Heart right ventricle (tissue), 16 donors: Measurements from ENCODE around the gene RAPGEF5. TPM values are rescaled to one million over a fixed set of nuclear protein-coding genes. Genes with fewer than 3 reads are reported as not detected.

Experiments
- ATAC-seq, 8 donors: fragments of 200-7000 bp; cut with Tn5 transposase; one replicate each; pipeline ENCODE4 v1.9.1; 2020; ENCODE audit warnings: mild to moderate bottlenecking in 8 of 8, moderate library complexity in 8 of 8, moderate number of reproducible peaks in 1 of 8
- DNase-seq, 2 donors: peaks; one replicate each; pipeline ENCODE4 v3.0.0-alpha.2; 2020
- H3K27ac ChIP-seq, 10 donors: fragments of 200-600 bp; sonication (generic) in 2 of 10; one replicate each; pipeline versions ENCODE4 v1.5.0 to v1.8.0; 2020 to 2022; ENCODE audit warnings: mild to moderate bottlenecking in 3 of 10
- H3K27me3 ChIP-seq, 7 donors: fragments of 200-600 bp; one replicate each; pipeline ENCODE4 v1.8.0; 2021 to 2022; ENCODE audit warnings: mild to moderate bottlenecking in 2 of 7
- H3K36me3 ChIP-seq, 9 donors: fragments of 200-600 bp; sonication (generic) in 1 of 9; one replicate each; pipeline versions ENCODE4 v1.5.0 to v1.8.0; 2020 to 2022; ENCODE audit warnings: mild to moderate bottlenecking in 2 of 9
- H3K4me1 ChIP-seq, 9 donors: fragments of 200-600 bp; sonication (generic) in 1 of 9; one replicate each; pipeline versions ENCODE4 v1.5.0 to v1.8.0; 2020 to 2022; ENCODE audit warnings: mild to moderate bottlenecking in 4 of 9
- H3K4me3 ChIP-seq, 10 donors: fragments of 200-600 bp; sonication (generic) in 2 of 10; one replicate each; pipeline versions ENCODE4 v1.5.0 to v1.8.0; 2020 to 2022; ENCODE audit warnings: mild to moderate bottlenecking in 7 of 10, moderate library complexity in 2 of 10
- H3K9me3 ChIP-seq, 11 donors: fragments of 200-600 bp in 10 of 11; sonication (generic) in 2 of 11; one replicate each; pipeline versions ENCODE4 v1.5.0 to v1.8.0; 2013 to 2022; ENCODE audit warnings: mild to moderate bottlenecking in 2 of 11, control low read depth in 1 of 11, moderate library complexity in 1 of 11
- CTCF ChIP-seq, 9 donors: fragments of 200-600 bp; sonication (generic) in 2 of 9; IDR thresholded peaks; one replicate each; pipeline versions ENCODE4 v1.5.0 to v1.8.0; 2021 to 2022; ENCODE audit warnings: antibody characterized with exemption in 9 of 9, mild to moderate bottlenecking in 5 of 9, moderate library complexity in 1 of 9
- WGBS, 2 donors: extraction: QIAGEN DNeasy Blood & Tissue Kit; methylation state at CpG; one replicate each; pipeline ENCODE4 v1.1.7; 2013; ENCODE audit warnings: inconsistent platforms in 1 of 2; 5-methylcytosine and 5-hydroxymethylcytosine counted together
- intact Hi-C, 10 donors: fragments of 100-400 bp; cut with DNase I; formaldehyde crosslinking; loops; one replicate each; pipeline versions ENCODE4 v1.11.1 to v1.14.2; 2022
- polyA plus RNA-seq, 2 donors: library from polyadenylated mRNA; stranded (reverse); fragments of 200-250 nt; gene quantifications; one replicate each; pipeline ENCODE4 v1.2.3, GENCODE V29; 2013
- total RNA-seq, 10 donors: library from RNA; stranded (reverse); fragmentation: NEBNext Ultra II Directional in 3 of 10; extraction: Animal tissue kit (Norgen Biotek cat#: 25700) in 3 of 10; gene quantifications; one replicate each; pipeline versions ENCODE4 v1.2.1 to v1.2.4, GENCODE V29; 2021 to 2023
- donor health status: Arrhythmogenic right ventricular cardiomyopathy.
- donor health status: ischemic (EF 13 %, LVEDD 7.1; RV severe dilation, severe dysfunction).
- donor health status: healthy with polysubstance abuse.
- donor health status: DM: no; HTN: yes; CAD: no.
- donor health status: DM: no; HTN: no; CAD: no.
- donor health status: ischemic (EF 25% LVEDD 6.9; RV normal size, moderate dysfunction).
- donor health status: ischemic (EF 25% LVEDD 5.7; RV mildly dilated, moderate dysfunction).
- donor health status: healthy.
- donor health status: DM: yes; HTN: yes; CAD: no.
- donor health status: Ischemic cardiomyopathy.
- donor health status: ischemic (EF 35%, LVEDD 5.7; RV mildly dilated, moderate dysfunction).
- donor health status: nonischemic (EF 11% LVEDD 7.7; RV severe dilation, severe dysfunction).
- donor health status: DM: yes; HTN: yes; CAD: no.
- donor health status: PGD.
- donor health status: ischemic (EF 29% LVEDD 5.4; RV normal size, mild dysfunction).
- donor health status: nonischemic (EF 23%, LVEDD 6.1; RV moderate dilation, normal function).

The RAPGEF5 gene
- total and polyA plus RNA-seq, 12 donors, result 4.3 to 33.3 (median 14.3) TPM

DNA sequence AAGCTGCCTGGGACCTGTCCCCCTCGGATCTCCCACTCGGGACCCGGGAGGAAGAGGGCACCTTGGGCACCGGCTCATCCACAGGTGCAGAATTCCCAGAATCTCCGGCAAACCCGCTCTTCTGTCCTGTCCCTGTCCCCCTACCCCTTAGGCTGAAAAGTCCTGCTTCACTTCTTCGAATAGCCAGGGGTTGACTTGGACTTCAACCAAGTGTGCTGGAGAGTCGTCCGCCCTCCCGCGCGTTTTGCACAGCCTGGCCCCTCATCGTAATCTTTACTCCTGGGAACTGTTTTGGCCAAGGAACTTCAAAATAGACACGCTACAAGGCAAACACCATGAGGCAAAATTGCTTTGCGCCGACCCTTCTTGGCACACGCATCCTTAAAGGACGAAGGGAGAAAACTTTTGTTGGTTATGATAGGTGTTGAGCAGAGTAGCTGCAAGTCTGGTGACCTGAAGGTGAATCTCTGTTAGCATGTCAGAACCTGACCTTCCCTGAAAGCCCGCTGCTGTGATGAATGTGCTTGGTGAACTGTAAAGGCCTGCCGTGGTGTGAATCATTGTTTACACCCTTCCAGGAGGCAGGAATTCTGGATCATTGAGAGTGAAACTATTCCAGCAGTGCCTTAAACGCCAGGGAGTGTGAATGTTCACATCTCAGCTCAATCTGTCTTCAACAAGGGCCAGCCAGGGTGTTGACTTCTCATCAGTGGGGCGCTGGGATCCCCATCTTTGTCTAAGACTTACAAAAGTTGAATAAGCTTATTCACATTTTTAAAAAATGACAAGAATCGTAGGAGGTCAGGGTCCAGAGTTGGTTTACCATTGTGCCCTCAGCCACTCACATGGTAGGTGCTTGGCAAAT, 589 bp upstream of the RAPGEF5 start:
- intact Hi-C loops, result loop anchor here in 4 of 10 donors (10.0 kb wide), 2 partner anchors 87 to 127 kb away; no protein-coding TSS in a partner anchor
- ATAC-seq (peak in 6 of 8 donors; percentile 13 to 35 (median 26)), DNase-seq (peak in 1 of 2 donors; percentile 21)
- 27 to 31% methylated on average over 23 of the region's 23 CpGs for WGBS, 2 donors
- peak overlapping the region in 1 of 10 donors; percentile 26 for H3K27ac ChIP-seq
- peaks cover 0 to 20% (median 5%) of the 10 kb centered on the region in 11 donors for H3K9me3 ChIP-seq
- peak overlapping the region in 9 of 10 donors; percentile 44 to 63 (median 52) for H3K4me3 ChIP-seq
- no peaks in the 10 kb centered on the region for H3K36me3 ChIP-seq
- H3K4me1 ChIP-seq, result peaks cover 0 to 22% (median 8%) of the 10 kb centered on the region in 9 donors
- peaks cover 0 to 41% (median 19%) of the 10 kb centered on the region in 7 donors for H3K27me3 ChIP-seq
- peak in 1 of 9 donors; percentile 2 for TF ChIP-seq CTCF (IDR thresholded peaks at IDR 0.05)

GRCh38 chr7:22356010-22356691, 803 bp downstream of the RAPGEF5 start:
- Histone ChIP-seq H3K4me3 (peak overlapping the region; percentile 21 to 63 (median 50)), H3K27me3 (peaks cover 0 to 41% (median 19%) of the 10 kb centered on the region in 7 donors), H3K27ac (peak overlapping the region in 6 of 10 donors; percentile 20 to 59 (median 32)), H3K4me1 (peaks cover 0 to 23% (median 8%) of the 10 kb centered on the region in 9 donors), H3K36me3 (no peaks in the 10 kb centered on the region), H3K9me3 (peaks cover 0 to 20% (median 5%) of the 10 kb centered on the region in 11 donors)
- no peak for TF ChIP-seq CTCF (IDR thresholded peaks at IDR 0.05)
- intact Hi-C loops, result loop anchor here in 4 of 10 donors (10.0 kb wide), 2 partner anchors 89 to 129 kb away; no protein-coding TSS in a partner anchor
- 14 to 19% methylated on average over 23 to 26 of the region's 26 CpGs for WGBS, 2 donors
- ATAC-seq (peak in 5 of 8 donors; percentile 27 to 48 (median 33)), DNase-seq (no peak)

- intact Hi-C loops, result loop anchor here in 4 of 10 donors (10.0 kb wide), 2 partner anchors 89 to 129 kb away; no protein-coding TSS in a partner anchor
- WGBS, 2 donors, result 78 to 80% methylated on average over 5 of the region's 5 CpGs
- H3K27ac ChIP-seq, result peak overlapping the region in 2 of 10 donors; percentile 20 to 39
- peak overlapping the region in 6 of 10 donors; percentile 46 to 63 (median 52) for H3K4me3 ChIP-seq
- no peak for ATAC-seq
- H3K36me3 ChIP-seq, result no peaks in the 10 kb centered on the region
- no peak for TF ChIP-seq CTCF (IDR thresholded peaks at IDR 0.05)
- H3K27me3 ChIP-seq, result peaks cover 0 to 41% (median 19%) of the 10 kb centered on the region in 7 donors
- H3K9me3 ChIP-seq, result peaks cover 0 to 20% (median 5%) of the 10 kb centered on the region in 11 donors
- peaks cover 0 to 28% (median 13%) of the 10 kb centered on the region in 9 donors for H3K4me1 ChIP-seq
- no peak for DNase-seq
These were observed 1.3 kb downstream of the RAPGEF5 start for GRCh38 chr7:22355620-22356009.

- TF ChIP-seq CTCF (IDR thresholded peaks at IDR 0.05), result no peak
- Histone ChIP-seq H3K4me1 (peaks cover 0 to 33% (median 16%) of the 10 kb centered on the region in 9 donors), H3K27me3 (peaks cover 0 to 41% (median 19%) of the 10 kb centered on the region in 7 donors), H3K9me3 (peaks cover 0 to 20% (median 5%) of the 10 kb centered on the region in 11 donors), H3K4me3 (no peak overlapping the region), H3K27ac (no peak overlapping the region), H3K36me3 (no peaks in the 10 kb centered on the region)
- WGBS, 2 donors, result 47 to 61% methylated on average over 2 of the region's 2 CpGs
- DNase-seq, result no peak
- intact Hi-C loops, result loop anchor here in 4 of 10 donors (10.0 kb wide), 2 partner anchors 90 to 130 kb away; no protein-coding TSS in a partner anchor
- no peak for ATAC-seq
These were observed 2.5 kb downstream of the RAPGEF5 start for GRCh38 chr7:22354462-22354861.
